Measurements from ENCODE around the gene ABCC6. TPM values are rescaled to one million over a fixed set of nuclear protein-coding genes. Genes with fewer than 3 reads are reported as not detected.
"Not testable (repeated sequence)": the region's sequence is repeated elsewhere in the genome, so short reads cannot be mapped to it uniquely, and the experiment has no call there.

ABCC6 gene
- total RNA-seq, 1 experiment from 2014 or later, result 2.7 TPM

GRCh38 chr16:16153000-16153399 lies 70.3 kb downstream of the ABCC6 start:
- CTCF ChIA-PET; H3K27ac ChIP-seq (ENCODE audit: low read depth, low read length); H3K9ac ChIP-seq (ENCODE audit: low read length); H3K36me3 ChIP-seq (ENCODE audit: control insufficient read depth in 1 of 2, insufficient read depth in 2 of 2, low read length in 2 of 2); POLR2A ChIA-PET; intact Hi-C loops (cut with micrococcal nuclease); H3K79me2 ChIP-seq (ENCODE audit: insufficient read depth, low read length); H3K4me1 ChIP-seq (ENCODE audit: control insufficient read depth in 1 of 2, insufficient read depth in 2 of 2, low read length in 2 of 2); ATAC-seq; H3K9me3 ChIP-seq (ENCODE audit: control insufficient read depth in 1 of 2, insufficient read depth in 1 of 2, low read depth in 1 of 2, low read length in 2 of 2); H3K4me2 ChIP-seq (ENCODE audit: low read length); BruUV-seq (replicated peaks); H3K4me3 ChIP-seq (replicated peaks in 1 of 2; ENCODE audit: low read depth in 1 of 2, low read length in 2 of 2); H2AFZ ChIP-seq (ENCODE audit: low read depth, low read length, poor library complexity, severe bottlenecking); H3K27me3 ChIP-seq (ENCODE audit: insufficient read depth, low read length); H3K9me2 ChIP-seq (ENCODE audit: insufficient read depth); H4K20me1 ChIP-seq (ENCODE audit: insufficient read depth); RAD21 ChIA-PET (ENCODE audit: low non-redundant PET in 1 of 2, low total read pairs in 2 of 2, uncharacterized antibody in 2 of 2, unreplicated experiment in 2 of 2); DNase-seq (ENCODE audit: low read depth, low spot score): not testable (repeated sequence)

- Histone ChIP-seq H3K4me1 (ENCODE audit: control insufficient read depth in 1 of 2, insufficient read depth in 2 of 2, low read length in 2 of 2) (no peaks in the 10 kb centered on the region), H3K36me3 (ENCODE audit: control insufficient read depth in 1 of 2, insufficient read depth in 2 of 2, low read length in 2 of 2) (no peaks in the 10 kb centered on the region), H3K27ac (ENCODE audit: low read depth, low read length) (no peak overlapping the region), H3K9ac (ENCODE audit: low read length) (no peak overlapping the region), H4K20me1 (ENCODE audit: insufficient read depth) (no peaks in the 10 kb centered on the region), H3K4me2 (ENCODE audit: low read length) (no peak overlapping the region), H3K9me3 (ENCODE audit: control insufficient read depth in 1 of 2, insufficient read depth in 1 of 2, low read depth in 1 of 2, low read length in 2 of 2) (no peaks in the 10 kb centered on the region), H3K4me3 (replicated peaks in 1 of 2; ENCODE audit: low read depth in 1 of 2, low read length in 2 of 2) (no peak overlapping the region), H3K9me2 (ENCODE audit: insufficient read depth) (no peaks in the 10 kb centered on the region), H2AFZ (ENCODE audit: low read depth, low read length, poor library complexity, severe bottlenecking) (no peak overlapping the region), H3K79me2 (ENCODE audit: insufficient read depth, low read length) (no peaks in the 10 kb centered on the region), H3K27me3 (ENCODE audit: insufficient read depth, low read length) (no peaks in the 10 kb centered on the region)
- intact Hi-C loops (cut with micrococcal nuclease), result no loop called here
- ChIA-PET POLR2A (no interaction called here), RAD21 (ENCODE audit: low non-redundant PET in 1 of 2, low total read pairs in 2 of 2, uncharacterized antibody in 2 of 2, unreplicated experiment in 2 of 2) (no interaction called here), CTCF (no interaction called here)
- no TSS peak for BruUV-seq (replicated peaks)
- TF ChIP-seq POLR2AphosphoS5 (IDR thresholded peaks at IDR 0.05; ENCODE audit: low read depth, low read length) (no peak), CTCF (IDR thresholded peaks at IDR 0.05 in 2 of 3, conservative IDR thresholded peaks at IDR 0.05 in 1 of 3; ENCODE audit: borderline replicate concordance in 1 of 3, insufficient read depth in 1 of 3, low read depth in 2 of 3, low read length in 2 of 3) (no peak), RAD21 (IDR thresholded peaks at IDR 0.05; ENCODE audit: low read depth) (no peak), ZBTB33 (IDR thresholded peaks at IDR 0.05; ENCODE audit: extremely low read depth, insufficient replicate concordance, low read length) (no peak), MAX (IDR thresholded peaks at IDR 0.05) (no peak), CEBPB (IDR thresholded peaks at IDR 0.05; ENCODE audit: low read depth) (no peak), SP1 (IDR thresholded peaks at IDR 0.05; ENCODE audit: low read depth) (no peak), YY1 (IDR thresholded peaks at IDR 0.05; ENCODE audit: extremely low read depth, insufficient replicate concordance, low read depth, low read length) (no peak), SIN3A (IDR thresholded peaks at IDR 0.05; ENCODE audit: low read depth) (no peak), ELF1 (IDR thresholded peaks at IDR 0.05; ENCODE audit: borderline replicate concordance, low read depth) (no peak), EGR1 (IDR thresholded peaks at IDR 0.05; ENCODE audit: low read depth) (no peak), POLR2A (IDR thresholded peaks at IDR 0.05; ENCODE audit: borderline replicate concordance, extremely low read depth, insufficient read depth, insufficient read length) (no peak), CBX3 (IDR thresholded peaks at IDR 0.05; ENCODE audit: low read depth) (no peak)
- DNase-seq (ENCODE audit: low read depth, low spot score) (no peak), ATAC-seq (no peak)
Observed at GRCh38 chr16:16151315-16151714, 72.0 kb downstream of the ABCC6 start.

Measured in HCT116 (cell line).